ENCODE measurements around the gene CIAO2B.

- TF ChIP-seq, protein P1, sequence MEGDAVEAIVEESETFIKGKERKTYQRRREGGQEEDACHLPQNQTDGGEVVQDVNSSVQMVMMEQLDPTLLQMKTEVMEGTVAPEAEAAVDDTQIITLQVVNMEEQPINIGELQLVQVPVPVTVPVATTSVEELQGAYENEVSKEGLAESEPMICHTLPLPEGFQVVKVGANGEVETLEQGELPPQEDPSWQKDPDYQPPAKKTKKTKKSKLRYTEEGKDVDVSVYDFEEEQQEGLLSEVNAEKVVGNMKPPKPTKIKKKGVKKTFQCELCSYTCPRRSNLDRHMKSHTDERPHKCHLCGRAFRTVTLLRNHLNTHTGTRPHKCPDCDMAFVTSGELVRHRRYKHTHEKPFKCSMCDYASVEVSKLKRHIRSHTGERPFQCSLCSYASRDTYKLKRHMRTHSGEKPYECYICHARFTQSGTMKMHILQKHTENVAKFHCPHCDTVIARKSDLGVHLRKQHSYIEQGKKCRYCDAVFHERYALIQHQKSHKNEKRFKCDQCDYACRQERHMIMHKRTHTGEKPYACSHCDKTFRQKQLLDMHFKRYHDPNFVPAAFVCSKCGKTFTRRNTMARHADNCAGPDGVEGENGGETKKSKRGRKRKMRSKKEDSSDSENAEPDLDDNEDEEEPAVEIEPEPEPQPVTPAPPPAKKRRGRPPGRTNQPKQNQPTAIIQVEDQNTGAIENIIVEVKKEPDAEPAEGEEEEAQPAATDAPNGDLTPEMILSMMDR (IDR thresholded peaks at IDR 0.05) = no peak
- TF ChIP-seq POLR2A (IDR thresholded peaks at IDR 0.05) = no peak
These were observed 29.2 kb downstream of the CIAO2B start for GRCh38 chr16:66904846-66905632.
